GM12874 (cell line): ENCODE data around the gene DMAC2.

Experiments
- CTCF ChIP-seq: IDR thresholded peaks from 2 replicates; pipeline ENCODE4 v1.5.1; 2011; ENCODE audit warnings: low read depth, mild to moderate bottlenecking, control low read depth, low read length, moderate library complexity; ENCODE audit not compliant: insufficient read depth

Gene DMAC2

GRCh38 chr19:41447732-41448332 lies 8.1 kb upstream of the DMAC2 start:
- no peak for TF ChIP-seq CTCF

DNA sequence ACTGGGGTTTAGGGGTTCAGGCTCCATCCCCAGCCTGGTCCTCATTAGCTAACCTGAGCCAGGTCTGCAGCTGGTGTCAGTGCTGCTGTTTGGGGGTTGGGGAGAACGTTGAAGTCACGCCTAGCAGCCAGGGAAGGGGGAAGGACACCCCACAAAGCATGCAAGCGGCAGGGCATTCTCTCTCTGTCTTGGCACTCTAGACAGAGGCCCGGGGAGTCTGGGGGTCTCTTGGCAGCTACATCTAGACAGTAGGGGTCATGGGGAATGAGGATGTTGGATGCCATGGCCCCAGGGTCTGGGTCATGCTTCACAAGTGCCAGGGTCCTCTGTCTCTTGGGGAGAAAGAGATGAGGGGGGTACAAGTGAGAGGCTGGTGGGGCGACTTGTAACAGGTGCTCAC lies 5.9 kb upstream of the DMAC2 start:
- TF ChIP-seq CTCF, result no peak

GRCh38 chr19:41443813-41444455 lies 4.2 kb upstream of the DMAC2 start:
- no peak for TF ChIP-seq CTCF

DNA sequence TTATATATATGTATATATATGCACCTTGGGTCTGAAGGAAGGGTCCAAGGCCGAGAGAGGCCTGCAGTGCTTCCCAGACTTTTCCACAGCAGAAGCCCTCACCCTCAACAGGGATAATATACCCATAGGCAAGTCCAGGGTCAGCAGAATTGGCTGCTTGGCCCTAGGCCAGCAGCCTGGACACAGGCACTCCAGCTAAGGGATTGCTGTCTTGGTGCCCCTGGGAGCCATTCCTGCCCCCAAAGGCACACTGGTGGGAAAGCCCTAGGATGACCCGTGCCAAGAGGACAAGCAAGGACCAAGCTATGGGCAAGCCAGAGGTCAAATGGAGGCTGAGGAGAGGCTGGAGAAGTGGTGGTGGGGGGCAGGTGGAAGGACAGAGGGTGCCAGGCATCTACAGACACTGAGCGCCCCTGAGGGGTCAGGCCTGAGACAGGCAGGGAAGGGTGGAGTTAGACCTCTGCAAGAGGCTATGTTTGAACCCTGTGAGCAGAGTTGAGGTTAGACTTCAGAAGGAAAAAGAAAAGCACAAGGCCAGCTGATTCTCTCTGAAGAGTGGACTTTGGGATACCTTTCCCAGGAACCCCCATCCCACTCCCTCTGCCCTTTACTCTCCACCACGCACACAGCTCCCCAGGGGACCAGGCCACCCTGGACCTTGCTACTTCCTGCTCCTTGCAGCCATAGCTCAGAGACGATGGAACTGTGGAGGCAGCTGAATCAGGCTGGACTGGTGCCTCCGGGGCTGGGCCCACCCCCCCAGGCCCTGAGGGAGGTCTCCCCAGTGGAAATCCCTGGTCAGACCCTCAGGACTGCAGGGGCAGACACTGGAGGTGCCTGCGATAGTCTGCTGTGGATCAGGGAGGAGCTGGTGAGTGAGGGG lies 3.0 kb upstream of the DMAC2 start, which contains the start of gene ERICH4:
ERICH4 (plus strand) TSS at position 684 of the 883 bp plus-strand sequence; CDS start at position 698, 14 bp downstream.
- TF ChIP-seq CTCF, result no peak

DNA sequence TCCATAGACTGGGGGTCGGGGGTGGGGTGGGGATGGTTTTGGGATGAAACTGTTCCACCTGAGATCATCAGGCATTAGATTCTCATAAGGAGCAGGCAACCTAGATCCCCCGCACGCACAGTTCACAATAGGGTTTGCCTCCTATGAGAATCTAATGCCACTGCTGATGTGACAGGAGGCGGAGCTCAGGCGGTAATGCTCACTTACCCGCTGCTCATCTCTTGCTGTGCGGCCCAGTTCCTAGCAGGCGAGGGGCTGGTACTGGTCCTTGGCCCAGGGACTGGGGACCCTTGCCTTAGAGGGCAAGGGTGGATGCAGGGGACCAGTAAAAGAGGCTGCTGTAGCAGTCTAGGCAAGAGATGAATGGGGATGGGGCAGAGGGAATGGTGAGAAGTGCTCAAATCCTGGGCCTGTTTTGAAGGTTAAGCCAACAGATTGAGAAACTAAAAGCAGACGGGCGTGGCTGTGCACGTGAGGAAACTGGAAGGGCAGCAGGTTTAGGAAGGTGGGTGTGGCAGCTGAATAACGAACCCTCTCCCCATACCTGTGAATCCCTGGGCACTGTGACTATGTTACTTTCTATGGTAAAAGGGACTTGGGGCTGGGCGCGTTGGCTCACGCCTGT lies 1.7 kb upstream of the DMAC2 start:
- TF ChIP-seq CTCF, result no peak

- no peak for TF ChIP-seq CTCF
Observed at GRCh38 chr19:41437944-41438574, 1.7 kb downstream of the DMAC2 start.

GRCh38 chr19:41436674-41436951 lies 3.1 kb downstream of the DMAC2 start:
- TF ChIP-seq CTCF, result no peak
